Central memory CD4-positive, alpha-beta T cell (primary cell): ENCODE data around the gene THEM4.
"Not testable (repeated sequence)": the region's sequence is repeated elsewhere in the genome, so short reads cannot be mapped to it uniquely, and the experiment has no call there.

Experiments used
- DNase-seq: peaks from one replicate; pipeline ENCODE4 v3.0.0; 2022

THEM4 gene

DNA sequence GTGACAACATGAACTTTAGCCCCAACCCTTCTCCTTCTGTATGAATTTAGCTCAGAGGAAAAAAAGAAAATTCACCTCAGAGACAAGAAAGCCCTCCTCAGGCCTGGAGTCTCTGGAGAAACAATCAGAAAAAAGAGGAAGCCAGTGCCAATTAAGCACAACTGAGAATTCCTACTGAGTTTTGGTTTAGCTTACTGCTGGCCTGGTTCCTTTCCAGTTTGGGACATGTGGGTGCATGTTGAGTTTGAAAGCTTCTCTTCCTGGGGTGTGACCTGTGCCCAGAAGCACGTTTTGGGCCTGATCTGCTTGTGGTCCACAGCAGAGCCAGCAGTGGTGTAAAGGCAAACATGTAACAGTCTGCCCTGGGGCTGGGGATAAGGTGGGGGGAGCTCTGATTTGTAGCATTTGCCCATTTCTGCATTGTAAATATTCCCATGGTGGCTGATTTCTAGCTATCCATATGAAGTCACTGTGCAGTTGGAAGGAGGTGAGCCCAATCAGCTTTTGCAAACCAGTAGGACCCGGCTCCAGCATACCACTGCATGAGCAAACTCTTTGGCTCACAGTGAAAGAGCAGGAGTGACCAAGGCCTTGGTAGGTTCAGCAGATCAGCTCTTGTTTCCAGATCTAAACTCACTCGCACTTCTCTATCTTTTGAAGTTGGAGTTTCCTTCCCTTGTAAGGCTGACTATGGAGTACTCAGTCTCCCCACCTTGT is 51.1 kb downstream of the THEM4 start:
- no peak for DNase-seq

DNA sequence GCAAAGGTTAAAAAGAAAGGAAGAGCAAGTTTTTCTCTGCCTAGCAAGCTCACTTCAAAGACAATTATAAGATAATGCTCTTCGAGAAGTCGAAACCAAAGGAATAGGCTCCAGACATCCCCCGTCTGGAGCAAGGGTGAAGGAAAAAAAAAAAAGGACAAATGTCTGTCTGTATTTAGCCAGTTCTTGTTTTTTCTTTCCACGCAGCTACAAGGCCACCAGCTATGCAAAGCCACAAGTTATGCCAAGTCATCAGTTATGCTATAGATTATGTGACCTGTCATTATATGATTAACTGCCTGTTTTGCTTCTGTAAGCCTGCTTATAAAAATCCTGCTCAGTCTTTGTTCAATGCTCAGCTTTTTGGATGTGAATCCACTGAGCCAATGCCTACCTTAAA is 53.4 kb downstream of the THEM4 start:
- no peak for DNase-seq

DNA sequence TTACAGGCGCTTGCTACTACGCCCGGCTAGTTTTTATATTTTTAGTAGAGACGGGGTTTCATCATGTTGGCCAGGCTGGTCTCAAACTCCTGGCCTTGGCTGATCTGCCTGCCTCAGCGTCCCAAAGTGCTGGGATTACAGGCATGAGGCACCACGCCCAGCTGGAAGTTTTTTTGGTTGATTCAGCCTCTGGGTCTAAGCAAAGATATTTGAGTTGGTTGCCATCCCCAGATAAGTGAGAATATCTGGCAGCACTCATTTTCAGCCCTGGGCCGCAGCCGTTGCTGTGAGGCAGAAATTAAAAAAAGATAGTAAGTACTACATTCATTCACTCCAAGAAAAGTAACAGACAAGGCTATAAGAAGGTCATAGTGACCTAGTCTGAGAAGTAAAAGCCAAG is 53.8 kb downstream of the THEM4 start:
- DNase-seq = not testable (repeated sequence)

DNA sequence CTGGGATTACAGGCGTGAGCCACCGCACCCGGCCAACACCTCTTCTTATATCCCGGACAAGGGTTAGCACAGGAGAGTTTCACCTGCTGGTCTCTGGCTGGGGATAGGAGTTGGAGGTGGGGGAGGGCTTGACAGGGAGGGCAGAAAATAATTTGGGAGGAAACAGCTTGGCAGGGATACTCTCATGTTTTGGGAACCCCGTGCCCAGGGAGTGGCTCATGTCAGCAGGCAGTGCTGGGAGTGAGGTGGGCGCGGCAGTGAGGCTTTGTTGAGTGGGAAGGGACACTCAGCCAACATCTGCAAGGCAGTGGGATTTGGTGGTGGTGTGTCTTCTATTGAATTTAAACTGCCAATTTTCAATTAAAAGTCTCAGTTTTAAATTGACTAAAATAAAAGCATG is 54.7 kb downstream of the THEM4 start:
- DNase-seq = no peak

DNA sequence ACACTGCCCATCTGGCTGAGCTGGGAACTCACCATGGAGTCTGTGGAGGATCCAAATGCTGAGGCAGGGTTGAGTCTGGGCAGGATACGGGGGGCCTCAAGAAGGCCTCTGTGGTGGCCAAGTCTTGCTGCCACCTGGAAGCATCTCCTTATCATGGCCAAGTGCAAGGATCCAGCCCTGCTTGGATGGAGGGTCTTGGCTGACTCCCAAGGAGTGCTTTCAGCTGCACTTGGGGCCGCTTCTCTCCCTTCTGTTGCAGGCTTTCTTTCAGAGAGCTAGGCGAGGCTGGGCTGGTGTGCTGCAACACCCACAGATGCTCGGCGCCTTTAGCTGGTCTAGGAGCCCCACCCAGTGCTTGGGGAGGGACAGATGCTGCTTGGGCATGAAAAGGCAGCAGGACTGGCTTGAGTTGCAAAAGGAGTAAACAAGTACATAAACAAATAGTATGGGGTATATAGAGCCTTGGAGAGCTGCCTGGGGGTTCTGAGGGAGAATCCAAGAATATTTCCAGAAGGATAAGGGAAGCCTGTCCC is 55.8 kb downstream of the THEM4 start, which contains the start of gene THEM5:
THEM5 (minus strand) TSS at position 302 of the 533 bp plus-strand sequence; CDS start at position 155, 147 bp downstream.
- DNase-seq = no peak

DNA sequence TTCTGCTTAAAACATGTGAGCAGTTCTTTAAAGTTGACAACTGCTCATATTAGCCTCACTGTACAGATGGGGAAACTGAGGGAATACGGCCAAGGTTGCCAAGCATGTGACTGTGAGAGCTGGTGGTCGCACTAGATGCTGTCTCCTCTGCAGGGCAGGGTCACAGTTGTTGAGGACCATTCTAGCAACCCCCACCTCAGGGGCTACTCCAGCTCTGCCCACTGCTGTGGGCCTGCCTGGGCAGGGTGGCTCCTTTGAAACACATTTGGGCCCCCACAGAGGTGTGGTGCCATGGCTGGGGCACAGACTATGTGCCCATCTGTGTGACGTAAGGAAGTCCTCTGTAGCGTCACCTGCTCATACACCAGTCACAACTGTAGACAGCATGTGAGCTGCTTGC is 56.6 kb downstream of the THEM4 start:
- DNase-seq = no peak

DNA sequence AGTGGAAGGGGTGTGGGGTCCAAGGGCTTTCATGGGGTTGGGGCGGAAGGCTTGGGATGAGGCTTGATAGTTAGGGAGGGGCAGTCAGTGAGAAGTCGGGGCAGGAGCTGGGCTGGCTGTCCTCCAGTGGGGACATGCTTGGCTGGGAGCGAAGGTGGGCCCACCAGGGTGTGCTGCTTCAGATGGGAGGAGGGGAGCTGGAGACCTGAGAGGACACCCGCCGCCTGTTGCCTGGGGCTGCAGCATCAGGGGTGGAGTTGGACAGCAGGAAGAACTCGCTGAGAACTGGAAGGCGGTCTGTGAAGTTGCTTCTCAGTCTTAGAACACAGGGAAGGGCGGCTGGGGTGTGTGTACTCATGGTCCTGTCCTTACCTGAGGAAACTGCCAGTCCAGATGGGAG is 57.4 kb downstream of the THEM4 start:
- no peak for DNase-seq

DNA sequence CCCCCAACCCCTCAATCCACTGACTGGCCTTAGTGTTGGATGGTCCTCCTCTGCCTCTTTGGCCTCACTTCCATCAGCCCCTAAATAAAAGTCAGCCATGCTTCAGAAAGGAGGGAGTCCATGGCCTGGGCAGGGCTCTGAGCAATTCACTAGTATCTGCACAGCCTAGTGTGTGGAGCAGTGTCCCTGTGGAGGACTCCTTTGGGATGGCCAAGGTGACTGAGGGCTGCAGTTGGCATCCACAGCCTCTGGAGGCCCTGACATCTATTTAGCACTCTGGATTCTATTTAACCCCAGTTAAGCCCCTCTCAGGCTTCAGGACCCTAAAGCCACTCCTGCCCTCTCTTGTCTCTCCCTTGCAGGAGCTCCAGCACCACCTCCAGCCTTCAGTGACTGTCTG is 59.4 kb downstream of the THEM4 start:
- DNase-seq = no peak

DNA sequence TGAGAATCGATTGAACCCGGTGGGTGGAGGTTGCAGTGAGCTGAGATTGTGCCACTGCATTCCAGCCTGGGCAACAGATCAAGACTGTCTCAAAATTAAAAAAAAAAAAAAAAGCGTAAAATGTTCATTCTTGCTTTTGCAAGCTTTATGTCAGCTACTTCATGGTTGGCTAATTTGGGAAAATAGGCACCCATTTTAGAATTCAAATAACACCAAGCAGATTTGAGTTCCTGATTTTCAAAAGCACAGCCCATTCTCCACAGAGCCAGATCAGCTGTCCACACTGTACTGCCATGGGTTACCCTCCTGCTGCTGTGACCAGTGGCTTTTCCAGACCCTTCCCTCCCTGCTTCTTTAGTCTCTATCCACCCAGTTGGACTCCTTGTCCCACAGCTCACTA is 60.2 kb downstream of the THEM4 start:
- no peak for DNase-seq

DNA sequence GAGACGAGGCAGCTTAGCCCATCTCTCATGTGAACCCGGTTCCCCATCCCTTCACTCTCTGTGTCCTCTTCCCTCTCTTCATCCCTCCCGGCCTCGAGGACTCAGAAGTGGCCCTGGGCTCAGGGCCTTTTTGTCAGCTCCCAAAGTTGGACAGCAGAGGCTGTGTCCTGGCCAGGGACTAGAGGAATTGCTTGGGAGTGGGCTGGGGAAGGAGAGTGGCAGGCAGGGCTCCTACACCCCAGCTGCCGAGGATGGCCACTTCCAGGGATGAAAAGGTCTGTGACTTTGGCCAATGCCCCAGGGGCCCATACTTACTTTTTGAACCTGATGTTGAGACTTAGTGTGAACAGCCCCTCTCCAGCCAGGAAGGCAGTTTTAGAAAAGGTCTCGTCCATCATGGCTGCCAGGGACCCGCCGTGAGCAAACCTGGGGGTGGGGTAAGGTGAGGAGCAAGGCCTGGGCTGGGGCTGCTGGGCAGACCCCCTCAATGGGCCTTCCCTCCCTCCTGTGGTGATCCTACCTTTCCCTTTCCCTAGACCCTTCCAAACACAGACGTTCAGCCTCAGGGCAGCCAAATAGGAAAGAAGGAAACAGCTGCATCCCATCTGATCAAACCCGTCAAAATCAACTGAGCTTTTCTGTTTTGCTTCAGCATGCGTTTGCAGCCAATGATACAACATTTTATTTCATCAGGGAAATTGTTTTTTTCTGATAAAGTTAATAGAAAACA is 61.3 kb downstream of the THEM4 start:
- DNase-seq = no peak

DNA sequence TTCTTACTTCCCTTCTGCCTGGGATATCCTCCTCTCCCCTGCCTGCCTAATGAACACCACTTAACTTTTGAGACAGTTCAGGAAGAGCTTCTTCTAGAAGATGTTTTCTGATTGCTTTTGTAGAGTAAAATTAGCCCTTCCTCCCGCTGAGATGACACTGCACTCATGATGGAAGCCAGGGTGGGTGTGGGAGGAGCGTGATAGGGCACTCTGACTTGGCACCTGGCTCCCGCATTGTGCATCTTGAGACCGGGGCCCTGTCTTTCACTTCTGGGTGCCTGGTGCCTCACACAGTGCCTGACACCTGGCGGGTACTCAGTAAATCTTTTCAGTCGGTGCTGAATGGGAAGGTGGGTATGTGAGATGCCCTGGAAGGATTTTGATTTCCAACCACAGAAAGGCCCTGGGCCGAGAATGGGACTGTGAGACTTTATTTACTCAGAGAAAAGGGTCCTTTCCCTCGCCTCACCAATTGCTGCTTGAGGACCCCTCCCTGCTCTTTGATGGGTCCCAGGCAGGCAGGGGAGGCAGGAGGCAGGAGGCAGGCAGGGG is 62.5 kb downstream of the THEM4 start:
- DNase-seq = no peak

DNA sequence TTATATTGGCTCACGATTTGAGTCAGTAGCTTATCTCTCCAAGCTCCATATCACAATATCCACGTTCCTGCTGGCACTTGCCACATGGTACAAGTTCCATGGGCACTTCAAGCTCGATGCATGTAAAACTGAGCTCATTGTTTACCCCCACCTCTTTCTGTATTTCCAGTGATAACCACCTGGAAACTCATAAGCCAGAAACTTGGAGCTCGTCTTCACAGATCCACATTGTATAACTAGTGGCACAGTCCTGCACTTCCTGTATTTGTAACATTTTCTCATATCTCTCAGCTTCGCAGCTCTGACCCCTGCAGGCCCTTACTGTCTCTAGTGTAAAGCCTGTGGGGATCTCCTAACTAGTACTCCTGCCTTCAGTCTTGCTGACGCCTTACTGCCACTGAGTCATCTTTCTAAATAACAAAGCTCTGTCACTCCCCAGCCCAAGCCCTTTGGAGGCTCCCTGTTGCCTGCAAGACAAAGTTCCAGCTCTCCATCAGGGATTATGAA is 63.2 kb downstream of the THEM4 start:
- no peak for DNase-seq

DNA sequence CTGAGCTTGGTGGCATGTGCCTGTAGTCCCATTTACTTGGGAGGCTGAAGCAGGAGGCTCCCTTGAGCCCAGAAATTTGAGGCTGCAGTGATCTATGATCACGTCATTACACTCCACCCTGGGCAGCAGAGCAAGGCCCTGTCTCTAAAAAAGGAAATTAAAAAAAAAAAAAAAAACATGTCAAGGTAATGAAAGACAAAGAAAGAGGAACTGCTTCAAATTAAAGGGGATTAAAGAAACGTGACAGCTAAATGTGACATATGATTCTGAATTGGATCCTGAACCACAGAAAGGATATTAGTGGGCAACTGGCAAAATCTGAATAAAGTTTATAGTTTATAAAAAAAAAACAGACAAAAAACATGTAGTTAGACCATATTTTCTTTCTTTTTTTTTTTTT is 65.9 kb downstream of the THEM4 start:
- DNase-seq = no peak

DNA sequence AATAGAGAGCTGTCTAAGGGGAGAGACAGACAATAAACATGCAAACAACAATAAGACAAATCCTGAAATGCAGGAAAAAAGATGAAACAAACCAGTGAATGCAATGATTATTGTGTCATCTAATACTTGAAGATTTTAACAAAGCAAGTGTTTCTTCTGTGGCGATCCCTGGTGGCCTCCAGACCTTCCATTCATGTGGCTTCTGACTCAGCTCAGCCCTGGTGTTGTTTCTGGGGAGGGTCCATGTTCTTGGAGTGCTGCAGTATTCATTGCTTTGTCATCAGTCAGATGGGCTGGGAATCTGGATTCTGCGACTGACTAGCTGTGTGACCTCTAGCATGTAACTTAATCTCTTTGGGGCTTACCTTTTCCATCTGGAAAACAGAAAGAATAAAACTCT is 68.2 kb downstream of the THEM4 start:
- DNase-seq = no peak

DNA sequence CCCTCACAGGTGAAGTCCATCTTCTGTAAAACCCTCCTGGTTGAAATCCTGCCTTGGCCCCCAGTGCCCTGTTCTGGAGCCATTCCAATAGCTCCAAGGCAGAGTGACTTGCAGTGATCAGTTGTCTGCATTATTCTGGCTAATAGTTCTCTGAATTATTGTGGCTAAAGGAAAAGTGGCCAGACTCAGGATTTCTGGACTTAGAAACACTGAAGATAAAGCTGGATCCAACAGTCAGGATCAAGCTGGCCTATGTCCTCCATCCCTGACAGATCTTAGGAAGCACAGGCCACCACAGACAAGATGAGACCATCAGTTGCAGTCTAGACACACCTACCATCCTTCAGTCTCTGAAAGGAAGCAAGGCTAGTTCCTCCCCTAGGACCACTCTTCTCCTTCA is 68.9 kb downstream of the THEM4 start:
- no peak for DNase-seq

DNA sequence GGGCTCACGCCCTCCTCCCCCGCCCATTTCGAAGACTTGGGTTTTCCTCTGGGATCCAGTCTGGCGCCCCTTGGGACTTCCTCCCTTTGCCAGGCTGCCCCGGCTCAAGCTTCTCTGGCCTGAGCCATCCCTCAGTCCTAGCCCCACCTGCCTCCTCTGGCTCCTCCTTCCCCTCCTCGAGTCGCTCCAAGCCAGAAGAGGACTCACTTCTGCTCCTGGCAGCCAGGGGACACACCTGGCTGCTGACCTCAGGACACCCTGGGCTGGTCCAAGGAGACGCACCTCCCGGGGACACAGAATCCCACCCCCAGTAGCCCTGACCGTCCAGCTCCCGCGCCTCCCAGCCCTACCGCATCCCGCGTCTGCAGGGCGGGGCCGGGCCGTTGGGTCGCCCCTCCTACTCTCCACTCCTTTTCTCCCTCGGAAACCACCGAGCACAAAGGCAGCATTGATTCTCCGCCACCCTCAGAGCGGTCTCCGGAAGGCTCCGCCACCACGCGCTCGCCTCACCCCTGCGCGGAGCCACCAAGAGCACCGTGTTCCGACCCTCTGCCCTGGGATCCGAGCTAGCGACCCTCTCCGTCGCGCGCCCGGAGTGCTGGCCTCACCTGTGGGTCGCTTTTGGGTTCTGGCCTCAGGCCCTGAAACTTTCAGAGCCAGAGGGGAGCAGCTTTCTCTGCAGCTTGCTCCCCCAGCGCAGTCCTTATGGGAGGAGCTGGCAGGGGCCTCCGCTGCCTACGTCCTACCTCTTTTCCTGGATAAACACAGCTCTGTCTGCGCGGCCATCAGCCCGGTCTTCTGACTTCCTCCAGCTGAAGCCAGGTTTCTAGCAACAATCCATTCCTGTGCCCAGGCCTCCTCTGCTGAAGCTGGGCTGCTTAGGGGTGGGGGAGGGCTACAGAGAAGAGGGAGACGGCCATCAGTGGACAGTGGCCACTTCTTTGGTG is 69.6 kb downstream of the THEM4 start, which contains the start of gene C2CD4D:
C2CD4D (minus strand) TSS at position 364 of the 947 bp plus-strand sequence. CDS start 831 bp downstream, outside the sequence.
- DNase-seq = peak; percentile 76

DNA sequence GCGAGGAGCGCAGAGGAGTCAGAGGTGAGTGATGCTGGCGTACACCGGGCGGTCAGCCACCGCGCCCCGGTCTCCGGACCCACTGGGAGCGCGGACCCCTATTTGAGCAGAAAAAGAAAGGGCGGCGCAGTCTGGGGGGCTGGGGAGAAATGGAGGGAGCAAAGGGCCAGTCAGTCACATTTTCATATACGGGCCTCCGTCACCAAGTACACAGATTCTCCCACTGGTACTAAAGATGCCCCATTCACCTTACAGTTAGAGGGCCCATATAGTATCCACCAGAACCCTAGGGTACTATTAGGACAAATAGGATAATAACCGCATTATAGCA is 70.3 kb downstream of the THEM4 start:
- no peak for DNase-seq

DNA sequence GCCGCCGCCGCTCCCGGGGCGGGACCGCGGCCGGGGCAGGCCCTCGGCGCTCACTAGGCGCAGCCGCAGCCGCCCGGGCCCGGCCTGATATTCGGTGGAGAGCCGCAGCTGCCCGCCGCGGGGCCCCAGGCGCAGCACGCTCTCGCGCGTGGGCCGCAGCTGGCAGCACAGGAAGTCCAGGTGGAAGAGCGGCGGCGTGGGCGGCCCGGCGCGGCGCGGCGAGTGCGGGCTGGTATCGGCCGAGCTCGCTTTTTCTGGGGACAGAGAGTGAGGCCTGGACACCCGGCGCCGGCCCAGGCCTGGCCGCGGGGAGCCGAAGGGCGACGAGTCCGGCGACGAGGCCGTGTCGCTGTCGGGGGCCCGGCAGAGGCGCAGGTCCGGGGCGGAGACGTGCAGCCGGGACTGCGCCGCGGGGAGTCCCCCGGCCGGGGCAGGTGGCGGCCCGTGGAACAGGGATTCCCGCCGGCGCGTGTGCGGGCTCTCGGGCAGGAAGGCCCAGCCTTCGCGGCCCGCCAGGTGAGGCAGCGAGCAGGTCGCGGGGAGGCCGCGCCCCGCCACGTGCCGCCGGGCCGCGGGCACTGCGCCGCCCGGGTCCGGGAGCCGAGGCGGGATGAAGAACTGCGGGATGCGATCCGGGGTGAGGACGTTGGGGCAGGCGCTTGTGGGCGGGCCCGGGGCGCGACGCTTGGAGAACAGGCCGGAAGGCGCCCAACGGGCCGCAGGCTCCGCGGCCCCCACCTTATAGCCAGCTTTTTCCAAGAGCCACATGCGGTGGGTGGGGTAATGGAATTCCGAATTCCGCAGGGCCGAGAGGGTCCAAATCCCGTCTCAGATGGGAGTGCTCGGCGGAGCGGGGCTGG is 70.9 kb downstream of the THEM4 start:
- DNase-seq = peak; percentile 41

DNA sequence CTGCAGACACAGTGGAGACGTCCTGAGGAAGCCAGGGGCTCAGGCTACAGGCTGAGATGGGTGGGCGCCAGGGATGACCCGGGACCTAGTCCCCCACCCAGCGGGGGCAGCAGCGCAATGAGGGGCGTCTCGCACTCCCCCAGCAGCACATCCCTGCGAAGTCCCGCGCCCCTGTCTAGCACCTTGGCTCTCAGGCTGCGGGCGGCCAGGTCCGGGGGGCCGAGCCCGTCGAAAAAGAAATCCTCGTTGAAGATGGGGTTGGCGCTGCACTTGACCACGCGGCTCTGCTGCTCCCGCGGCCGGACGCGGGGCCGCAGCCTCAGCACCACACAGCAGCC is 71.5 kb downstream of the THEM4 start:
- no peak for DNase-seq

DNA sequence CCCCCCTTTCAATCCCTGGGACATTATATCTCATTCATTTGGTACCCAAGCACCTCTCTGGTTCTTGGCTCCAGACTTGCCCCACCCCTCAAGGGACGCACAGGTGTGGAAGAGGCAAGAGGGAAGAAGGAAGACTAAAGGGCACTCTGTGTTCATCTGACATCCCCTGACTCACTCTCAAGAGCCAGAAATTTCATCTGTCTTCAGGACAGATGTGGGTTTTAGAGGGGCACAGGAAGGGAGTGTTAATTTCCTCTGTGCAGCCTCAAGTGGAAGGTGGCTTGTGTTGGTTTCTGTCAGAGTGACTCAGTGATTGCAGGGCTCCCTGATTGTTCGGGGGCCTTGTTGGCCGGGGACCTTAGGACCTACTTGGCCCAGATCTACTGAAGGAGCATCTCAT is 72.1 kb downstream of the THEM4 start:
- peak; percentile 42 for DNase-seq

DNA sequence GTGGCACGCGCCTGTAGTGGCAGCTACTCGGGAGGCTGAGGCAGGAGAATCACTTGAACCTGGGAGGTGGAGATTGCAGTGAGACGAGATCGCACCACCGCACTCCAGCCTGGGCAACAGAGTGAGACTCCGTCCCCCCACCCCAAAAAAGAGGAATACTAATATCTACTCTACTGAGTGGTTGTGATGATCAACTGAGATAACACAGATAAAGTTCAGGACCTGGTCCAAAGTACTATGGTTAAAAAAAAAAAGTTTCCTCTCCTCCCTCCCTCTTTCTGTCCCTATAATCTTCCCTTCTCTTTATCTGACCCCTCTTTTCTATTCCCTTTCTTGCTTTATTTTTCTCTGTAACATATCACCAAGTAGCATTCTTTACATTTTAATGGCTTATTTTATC is 73.7 kb downstream of the THEM4 start:
- DNase-seq = no peak

DNA sequence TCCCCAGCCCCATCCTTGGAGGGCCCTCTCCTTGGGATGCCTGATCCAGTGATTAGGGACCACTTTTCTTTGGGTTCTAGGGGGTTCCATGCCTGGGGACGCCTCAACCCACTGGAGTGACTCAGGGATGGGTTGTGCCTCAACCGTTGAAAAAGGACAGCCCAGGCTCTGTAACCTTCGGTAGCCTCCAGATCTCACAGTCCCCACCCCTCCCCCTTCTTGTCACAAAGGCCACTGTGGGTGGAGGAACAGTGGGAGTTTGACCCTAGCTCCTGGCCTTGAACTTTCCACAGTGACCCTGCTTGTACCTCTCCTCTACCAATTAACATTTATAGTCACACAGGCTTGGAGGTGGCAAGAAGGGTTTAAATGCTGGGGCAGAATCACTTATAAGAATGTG is 75.1 kb downstream of the THEM4 start:
- DNase-seq = no peak
